Glomerular visceral epithelial cell (primary cell): ENCODE results near the gene CARD16.
"Not testable (repeated sequence)": the region's sequence is repeated elsewhere in the genome, so short reads cannot be mapped to it uniquely, and the experiment has no call there.

ENCODE experiments used
- DNase-seq: peaks from one replicate; pipeline ENCODE4 v3.0.0-alpha.2; 2016; ENCODE audit errors: extremely low spot score

CARD16 gene

DNA sequence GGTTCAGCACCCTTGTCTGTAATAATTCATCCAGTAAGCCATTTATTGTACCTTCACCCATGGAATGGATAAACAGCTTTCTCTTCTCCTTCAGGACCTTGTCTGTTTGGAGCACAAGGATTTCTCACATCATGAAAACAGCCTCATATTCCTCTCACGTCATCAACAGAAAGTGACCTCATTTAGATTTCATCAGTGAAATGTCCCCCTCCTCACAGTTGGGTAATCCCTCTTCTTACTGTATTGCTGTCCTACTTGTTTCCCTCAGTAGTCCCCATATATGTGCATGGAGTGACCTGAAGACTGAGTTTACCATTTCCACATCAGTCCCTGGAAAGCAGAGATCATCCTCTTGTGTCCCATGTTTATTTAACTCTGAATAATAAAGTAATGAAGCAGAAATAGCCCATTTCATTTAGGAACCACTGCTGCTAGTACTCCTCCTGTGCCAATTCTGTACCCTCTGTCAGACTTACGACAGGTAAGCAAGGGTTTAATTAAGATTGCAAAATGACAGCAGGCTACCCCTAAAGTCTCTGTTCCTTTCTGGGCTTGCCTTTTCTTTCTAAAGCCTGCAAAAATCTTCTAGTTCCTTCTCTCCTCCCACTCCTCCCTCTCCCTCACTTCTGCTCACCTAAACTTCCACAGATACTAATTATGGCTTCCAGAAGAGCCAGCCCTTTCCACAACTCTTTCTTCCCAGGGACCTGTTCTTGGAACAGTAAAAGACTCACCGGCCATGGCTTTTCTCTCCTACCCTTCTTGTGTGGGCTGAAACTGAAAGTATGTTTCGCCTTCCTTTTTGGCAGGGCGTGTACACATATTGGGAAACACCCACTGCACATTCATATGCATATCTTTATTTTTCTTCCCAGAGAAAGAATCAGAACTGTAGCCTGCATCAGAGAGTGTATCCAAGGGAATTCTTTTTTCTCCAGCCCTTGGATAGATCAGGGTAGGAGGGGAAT, at the start of gene CARD16:
Gene CARD16 (minus strand): TSS at position 779 of the 968 bp plus-strand sequence. CDS start 38 bp downstream, at position 741.
- DNase-seq = not testable (repeated sequence)

DNA sequence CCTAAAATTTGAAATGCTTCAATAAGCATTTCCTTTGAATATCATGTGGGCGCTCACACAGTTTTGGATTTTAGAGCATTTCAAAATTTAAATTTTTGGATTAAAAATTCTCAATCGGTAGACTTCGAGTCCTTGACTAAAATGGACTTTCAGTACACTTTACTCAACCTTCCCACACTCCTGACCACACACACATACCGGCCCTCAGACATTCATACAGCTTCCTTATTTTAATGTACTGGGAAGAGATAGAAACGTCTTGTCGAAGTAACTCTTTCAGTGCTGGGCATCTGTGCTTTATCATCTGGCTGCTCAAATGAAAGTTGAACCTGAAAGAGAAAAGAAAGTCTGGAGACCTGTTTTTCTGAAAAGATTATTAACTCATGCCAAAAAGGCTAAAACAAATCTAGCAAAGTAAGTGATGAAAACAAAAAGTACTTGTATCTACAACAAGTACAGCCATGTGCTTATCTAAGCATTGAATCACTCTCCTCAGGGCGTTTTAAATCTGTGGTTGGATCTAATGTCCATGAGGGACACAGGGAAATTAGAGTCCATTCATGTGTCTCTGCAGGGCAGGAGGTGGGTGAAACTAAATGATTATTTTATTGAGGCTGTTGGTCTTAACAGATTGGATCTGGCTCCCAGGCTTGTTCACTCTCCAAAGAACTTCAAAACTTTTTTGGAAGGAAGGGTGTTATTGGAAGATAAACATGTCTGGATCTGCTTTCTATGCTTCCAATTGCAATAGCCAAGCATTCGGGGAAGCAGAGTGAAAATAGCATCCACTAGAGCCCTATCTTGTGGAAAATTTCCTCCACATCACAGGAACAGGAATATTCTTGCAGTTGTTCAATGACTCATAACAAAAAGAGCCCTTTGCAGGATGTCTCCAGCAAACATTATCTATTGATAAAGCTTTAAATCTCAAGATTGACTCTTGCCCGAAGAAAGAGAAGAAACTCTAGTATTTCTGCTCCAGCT, 47.4 kb upstream of the CARD16 start:
- no peak for DNase-seq

DNA sequence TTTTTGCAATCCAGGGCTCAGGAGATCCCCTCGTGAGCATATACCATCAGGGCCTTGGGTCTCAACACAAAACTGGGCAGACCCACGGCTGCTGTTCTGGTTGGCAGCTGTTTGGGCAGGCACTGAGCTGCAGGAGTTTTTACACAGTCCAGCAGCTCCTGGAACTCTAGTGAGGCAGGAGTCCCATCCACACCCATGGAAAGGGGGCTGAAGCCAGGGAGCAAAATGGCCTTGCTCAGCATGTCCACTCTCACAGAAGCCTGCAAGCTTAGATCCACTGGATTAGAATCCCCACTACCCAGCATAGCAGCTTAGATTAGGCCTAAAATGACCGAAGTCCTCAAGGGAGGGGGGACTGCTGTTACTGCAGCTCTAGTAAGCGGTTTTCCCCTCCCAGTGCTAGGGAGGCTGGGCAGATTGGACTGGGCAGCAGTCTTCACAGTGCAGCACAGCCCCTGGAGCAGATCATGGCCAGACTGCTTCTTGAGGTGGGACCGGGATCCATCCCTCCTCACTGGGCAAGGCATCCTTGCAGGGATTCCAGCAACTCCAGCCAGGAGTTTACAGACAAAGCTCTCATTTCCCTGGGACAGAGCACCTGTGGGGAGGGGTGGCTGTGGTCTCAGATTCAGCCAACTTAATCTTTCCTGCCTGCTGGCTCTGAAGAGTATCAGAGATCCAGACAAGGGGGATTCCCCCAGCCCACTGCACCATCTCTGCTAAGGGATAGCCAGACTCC, 36.4 kb upstream of the CARD16 start:
- no peak for DNase-seq

- DNase-seq = not testable (repeated sequence)
These were observed 35.2 kb upstream of the CARD16 start for GRCh38 chr11:105080171-105080906.

GRCh38 chr11:105078283-105078682, 33.1 kb upstream of the CARD16 start:
- no peak for DNase-seq

- DNase-seq = not testable (repeated sequence)
These were observed 32.1 kb upstream of the CARD16 start for GRCh38 chr11:105077141-105077790.

- DNase-seq = no peak
These were observed 29.0 kb upstream of the CARD16 start for GRCh38 chr11:105074166-105074530.

GRCh38 chr11:105073456-105074165, 28.5 kb upstream of the CARD16 start:
- no peak for DNase-seq

GRCh38 chr11:105072080-105072479, 26.9 kb upstream of the CARD16 start:
- DNase-seq = not testable (repeated sequence)

DNA sequence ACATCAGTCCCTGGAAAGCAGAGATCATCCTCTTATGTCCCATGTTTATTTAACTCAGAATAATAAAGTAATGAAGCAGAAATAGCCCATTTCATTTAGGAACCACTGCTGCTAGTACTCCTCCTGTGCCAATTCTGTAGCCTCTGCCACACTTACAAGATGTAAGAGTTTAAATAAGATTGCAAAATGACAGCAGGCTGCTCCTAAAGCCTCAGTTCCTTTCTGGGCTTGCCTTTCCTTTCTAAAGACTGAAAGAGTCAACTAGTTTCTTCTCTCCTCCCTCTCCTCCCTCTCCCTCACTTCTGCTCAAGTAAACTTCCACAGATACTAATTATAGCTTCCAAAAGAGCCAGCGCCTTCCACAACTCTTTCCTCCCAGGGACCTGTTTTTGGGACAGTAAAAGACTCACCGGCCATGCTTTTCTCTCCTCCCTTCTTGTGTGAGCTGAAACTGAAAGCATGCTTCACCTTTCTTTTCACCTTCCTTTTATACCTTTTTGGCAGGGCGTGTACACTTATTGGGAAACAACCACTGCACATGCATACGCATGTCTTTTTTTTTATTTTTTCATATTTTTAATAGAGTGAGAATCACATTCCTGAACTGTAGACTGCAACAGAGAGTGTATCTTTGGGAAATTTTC, 26.1 kb upstream of the CARD16 start:
- no peak for DNase-seq

DNA sequence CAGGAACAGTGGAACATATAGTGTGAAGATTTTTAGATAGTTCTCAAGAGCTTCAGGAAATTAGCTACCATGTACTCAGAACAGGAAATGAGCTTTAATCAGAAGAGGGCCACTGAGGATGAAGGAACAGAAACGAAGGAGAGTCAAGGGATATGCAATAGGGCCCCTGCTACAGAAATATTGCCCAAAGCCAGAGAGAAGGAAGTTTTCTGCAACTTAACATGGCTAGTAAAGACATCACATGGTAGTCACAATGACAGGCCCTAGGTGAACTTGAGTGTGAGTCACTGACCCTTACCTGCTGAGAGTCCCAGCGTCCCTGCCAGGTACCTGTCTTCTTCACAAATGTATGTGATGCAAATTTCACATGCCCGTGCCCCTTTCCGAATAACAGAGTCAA, 25.2 kb upstream of the CARD16 start:
- DNase-seq = no peak

GRCh38 chr11:105069749-105070148, 24.6 kb upstream of the CARD16 start:
- DNase-seq = not testable (repeated sequence)

- not testable (repeated sequence) for DNase-seq
These were observed 18.3 kb upstream of the CARD16 start for GRCh38 chr11:105063245-105063941.

GRCh38 chr11:105057432-105057831, 12.3 kb upstream of the CARD16 start:
- DNase-seq = no peak

DNA sequence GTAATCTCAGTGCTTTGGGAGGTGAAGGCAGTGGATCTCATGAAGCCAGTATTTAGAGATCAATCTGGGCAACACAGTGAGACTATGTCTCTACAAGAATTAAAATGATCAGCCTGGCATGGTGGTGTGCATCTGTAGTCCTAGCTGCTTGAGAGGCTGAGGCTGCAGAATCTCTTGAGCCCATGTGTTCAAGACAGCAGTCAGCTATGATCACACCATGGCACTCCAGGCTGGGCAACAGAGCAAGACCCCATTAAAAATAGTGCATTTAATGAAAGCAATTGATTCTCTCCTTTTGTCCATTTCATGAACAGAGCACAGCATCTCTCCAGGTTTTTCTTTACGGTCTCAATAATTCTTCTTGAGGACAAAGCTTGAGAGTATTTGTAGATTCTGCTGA, 11.3 kb upstream of the CARD16 start:
- DNase-seq = no peak

- no peak for DNase-seq
These were observed 9.8 kb upstream of the CARD16 start for GRCh38 chr11:105054723-105055493.

DNA sequence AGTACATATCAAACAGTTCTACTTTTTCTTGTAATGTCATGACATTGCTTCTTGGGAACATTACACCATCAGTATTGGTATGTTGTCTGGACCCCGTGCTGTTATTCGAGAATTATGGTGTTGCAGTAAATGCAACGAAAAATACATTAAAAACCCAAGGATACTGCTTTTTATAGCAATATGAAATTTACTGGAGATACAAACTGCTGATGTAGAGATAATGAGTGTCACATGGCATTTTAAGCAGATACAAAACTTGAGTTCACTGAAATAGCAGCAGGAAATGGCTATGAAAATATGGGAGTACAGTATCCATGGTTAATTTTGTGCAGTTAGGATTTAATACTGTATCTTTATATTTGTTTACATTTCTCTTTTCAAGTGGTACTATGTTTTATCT, 7.4 kb upstream of the CARD16 start:
- DNase-seq = no peak

GRCh38 chr11:105051559-105051958, 6.4 kb upstream of the CARD16 start:
- DNase-seq = no peak
